Measurements from ENCODE around the gene USP11.

- TF ChIP-seq POLR2A (IDR thresholded peaks at IDR 0.05; ENCODE audit: borderline replicate concordance, extremely low read depth, insufficient read depth, insufficient read length), result no peak
- TF ChIP-seq, protein P1, sequence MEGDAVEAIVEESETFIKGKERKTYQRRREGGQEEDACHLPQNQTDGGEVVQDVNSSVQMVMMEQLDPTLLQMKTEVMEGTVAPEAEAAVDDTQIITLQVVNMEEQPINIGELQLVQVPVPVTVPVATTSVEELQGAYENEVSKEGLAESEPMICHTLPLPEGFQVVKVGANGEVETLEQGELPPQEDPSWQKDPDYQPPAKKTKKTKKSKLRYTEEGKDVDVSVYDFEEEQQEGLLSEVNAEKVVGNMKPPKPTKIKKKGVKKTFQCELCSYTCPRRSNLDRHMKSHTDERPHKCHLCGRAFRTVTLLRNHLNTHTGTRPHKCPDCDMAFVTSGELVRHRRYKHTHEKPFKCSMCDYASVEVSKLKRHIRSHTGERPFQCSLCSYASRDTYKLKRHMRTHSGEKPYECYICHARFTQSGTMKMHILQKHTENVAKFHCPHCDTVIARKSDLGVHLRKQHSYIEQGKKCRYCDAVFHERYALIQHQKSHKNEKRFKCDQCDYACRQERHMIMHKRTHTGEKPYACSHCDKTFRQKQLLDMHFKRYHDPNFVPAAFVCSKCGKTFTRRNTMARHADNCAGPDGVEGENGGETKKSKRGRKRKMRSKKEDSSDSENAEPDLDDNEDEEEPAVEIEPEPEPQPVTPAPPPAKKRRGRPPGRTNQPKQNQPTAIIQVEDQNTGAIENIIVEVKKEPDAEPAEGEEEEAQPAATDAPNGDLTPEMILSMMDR (IDR thresholded peaks at IDR 0.05 in 2 of 3, conservative IDR thresholded peaks at IDR 0.05 in 1 of 3; ENCODE audit: borderline replicate concordance in 1 of 3, insufficient read depth in 1 of 3, low read depth in 2 of 3, low read length in 2 of 3), result no peak
- TF ChIP-seq EZH2phosphoT487 (IDR thresholded peaks at IDR 0.05; ENCODE audit: borderline replicate concordance), result no peak
- TF ChIP-seq YY1 (IDR thresholded peaks at IDR 0.05; ENCODE audit: extremely low read depth, insufficient replicate concordance, low read depth, low read length), result no peak
- no peak for TF ChIP-seq EGR1 (IDR thresholded peaks at IDR 0.05; ENCODE audit: low read depth)
- TF ChIP-seq ZBTB33 (IDR thresholded peaks at IDR 0.05; ENCODE audit: extremely low read depth, insufficient replicate concordance, low read length), result no peak
- TF ChIP-seq FOSL1 (IDR thresholded peaks at IDR 0.05; ENCODE audit: low read depth), result no peak
- TF ChIP-seq SP1 (IDR thresholded peaks at IDR 0.05; ENCODE audit: low read depth), result no peak
- no peak for TF ChIP-seq ELF1 (IDR thresholded peaks at IDR 0.05; ENCODE audit: borderline replicate concordance, low read depth)
Observed at GRCh38 chrX:47285836-47286320, 53.1 kb downstream of the USP11 start.
